GM12878 (cell line): ENCODE results near the gene TNFRSF14. TPM values are rescaled to one million over a fixed set of nuclear protein-coding genes. Genes with fewer than 3 reads are reported as not detected.

Experiments
- BCL11A ChIP-seq: IDR thresholded peaks from 2 replicates; pipeline ENCODE4 v1.6.1; 2011; ENCODE audit warnings: low read depth, low read length
- DPF2 ChIP-seq: fragments of 450-650 bp; IDR thresholded peaks from 2 replicates; pipeline ENCODE4 v1.6.1; 2017; ENCODE audit warnings: mild to moderate bottlenecking
- E2F4 ChIP-seq: IDR thresholded peaks from 2 replicates; pipeline ENCODE4 v1.6.1; 2012; ENCODE audit warnings: low read depth, low read length, improper control_type of control experiment
- E4F1 ChIP-seq: fragments of 450-650 bp; IDR thresholded peaks from 2 replicates; pipeline ENCODE4 v1.6.1; 2018; ENCODE audit warnings: borderline replicate concordance, mild to moderate bottlenecking; ENCODE audit not compliant: partially characterized antibody
- FOXK2 ChIP-seq: fragments of 450-650 bp; IDR thresholded peaks from 2 replicates; pipeline ENCODE4 v1.6.1; 2017; ENCODE audit warnings: mild to moderate bottlenecking, moderate library complexity
- HCFC1 ChIP-seq: fragments of 150-350 bp; IDR thresholded peaks from 2 replicates; pipeline ENCODE4 v1.6.1; 2014; ENCODE audit warnings: low read length
- HSF1 ChIP-seq: fragments of 150-350 bp; IDR thresholded peaks from 2 replicates; pipeline ENCODE4 v1.6.1; 2014; ENCODE audit warnings: mild to moderate bottlenecking, low read depth, low read length
- MLLT1 ChIP-seq: fragments of 450-650 bp; IDR thresholded peaks from 2 replicates; pipeline ENCODE4 v1.6.1; 2016; ENCODE audit warnings: mild to moderate bottlenecking
- MTA2 ChIP-seq: fragments of 450-650 bp; IDR thresholded peaks from 2 replicates; pipeline ENCODE4 v1.6.1; 2016; ENCODE audit warnings: low read depth, mild to moderate bottlenecking, moderate library complexity
- NFIC ChIP-seq: IDR thresholded peaks from 2 replicates; pipeline ENCODE4 v1.6.1; 2012; ENCODE audit warnings: low read depth, mild to moderate bottlenecking, inconsistent platforms, low read length, moderate library complexity
- NFXL1 ChIP-seq: fragments of 450-650 bp; IDR thresholded peaks from 2 replicates; pipeline ENCODE4 v1.6.1; 2017; ENCODE audit warnings: antibody characterized with exemption, mild to moderate bottlenecking, borderline replicate concordance
- NR2F1 ChIP-seq: fragments of 450-650 bp; conservative IDR thresholded peaks from 2 replicates; pipeline ENCODE4 v1.6.1; 2017; ENCODE audit warnings: mild to moderate bottlenecking
- RBBP5 ChIP-seq: fragments of 200-600 bp; sonication (generic); conservative IDR thresholded peaks from 2 replicates; pipeline ENCODE4 v1.6.1; 2016
- SUZ12 ChIP-seq: fragments of 200-600 bp; sonication (generic); IDR thresholded peaks from one replicate; pipeline ENCODE4 v1.6.1; 2018; ENCODE audit warnings: antibody characterized with exemption, mild to moderate bottlenecking; ENCODE audit not compliant: unreplicated experiment
- TBL1XR1 ChIP-seq: IDR thresholded peaks from 2 replicates; pipeline ENCODE4 v1.6.1; 2012; ENCODE audit warnings: low read depth, low read length, improper control_type of control experiment
- ZNF592 ChIP-seq: fragments of 450-650 bp; IDR thresholded peaks from 2 replicates; pipeline ENCODE4 v1.6.1; 2017; ENCODE audit warnings: mild to moderate bottlenecking, moderate library complexity
- ZNF622 ChIP-seq: fragments of 450-650 bp; IDR thresholded peaks from 2 replicates; pipeline ENCODE4 v1.6.1; 2017; ENCODE audit warnings: mild to moderate bottlenecking, inconsistent platforms
- polyA plus RNA-seq, 11 experiments: library from polyadenylated mRNA; depleted of rRNA in 4 of 11; unstranded in 6 of 11; stranded (reverse) in 5 of 11; fragments of >200 nt; fragmentation: Nextera tagmentation in 4 of 11; fragmentation: Illumina TruSeq in 1 of 11; extraction: Ambion mirVana in 4 of 11; extraction: Trizol in 1 of 11; gene quantifications; 1 replicate in 1 of 11; 2 replicates in 10 of 11; pipeline versions ENCODE4 v1.2.1 to v1.2.3, GENCODE V29; 2011 to 2016; ENCODE audit warnings: inconsistent platforms in 2 of 11, missing spikeins in 2 of 11, low read depth in 1 of 11
- total RNA-seq, 4 experiments: library from RNA; depleted of rRNA in 3 of 4; stranded (reverse); fragments of >200 nt in 3 of 4; fragmentation: Illumina TruSeq in 1 of 4; extraction: Trizol in 1 of 4; gene quantifications; 2 replicates each; pipeline versions ENCODE4 v1.2.1 to v1.2.3, GENCODE V29; 2013 to 2021

The TNFRSF14 gene
- total and polyA plus RNA-seq, 10 of the 15 experiments (the other 5 are each of a cell fraction or from before 2014, with no cell fraction given), result 0.43 to 114 (median 41.5) TPM

GRCh38 chr1:2526824-2527555 lies 29.2 kb upstream of the TNFRSF14 start (continued):
- TF ChIP-seq E4F1 (no peak), HSF1 (no peak), ZNF592 (no peak), HCFC1 (no peak), NFXL1 (no peak), NFIC (no peak), NR2F1 (no peak), FOXK2 (no peak), TBL1XR1 (no peak; the same call in 1 of the 2 replicates), E2F4 (no peak), RBBP5 (no peak), DPF2 (peak; percentile 49; the same call in 1 of the 2 replicates), ZNF622 (no peak), SUZ12 (no peak), MLLT1 (0 out of 2 replicates have a peak, but pooled peaks have one; percentile 20), MTA2 (no peak), BCL11A (0 out of 2 replicates have a peak, but pooled peaks have one; percentile 2)
